GM12875 (cell line): ENCODE results near the gene HOXD9.

Source experiments
- H3K4me3 ChIP-seq: one replicate; pipeline ENCODE4 v1.5.1; 2011; ENCODE audit warnings: low read depth, low read length, control low read depth
- TF ChIP-seq, protein P1 (sequence below): IDR thresholded peaks from 2 replicates; pipeline ENCODE4 v1.5.1; 2011; ENCODE audit warnings: low read depth, mild to moderate bottlenecking, control low read depth, inconsistent platforms, low read length, moderate library complexity, borderline replicate concordance; ENCODE audit not compliant: insufficient read depth

The HOXD9 gene

DNA sequence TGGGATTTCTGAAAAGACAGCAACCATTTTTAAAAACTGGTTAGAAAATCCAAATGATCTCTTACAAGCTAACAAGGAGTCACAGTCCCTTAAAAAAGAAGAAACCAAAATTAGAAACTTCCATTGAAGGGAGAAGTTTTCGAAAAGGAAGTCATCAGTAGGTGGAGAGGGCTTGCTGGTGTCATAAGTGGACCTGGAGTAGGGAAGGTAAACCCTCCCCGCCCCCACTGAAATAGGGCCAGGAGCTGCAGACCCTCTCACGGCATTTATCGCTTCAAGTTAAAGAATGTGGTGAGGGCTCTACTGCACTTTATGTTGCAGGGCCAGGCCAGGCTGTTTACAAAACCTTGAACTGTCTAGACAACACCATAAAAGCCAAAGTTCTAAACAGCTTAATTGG lies 12.6 kb upstream of the HOXD9 start:
- TF ChIP-seq, protein P1, sequence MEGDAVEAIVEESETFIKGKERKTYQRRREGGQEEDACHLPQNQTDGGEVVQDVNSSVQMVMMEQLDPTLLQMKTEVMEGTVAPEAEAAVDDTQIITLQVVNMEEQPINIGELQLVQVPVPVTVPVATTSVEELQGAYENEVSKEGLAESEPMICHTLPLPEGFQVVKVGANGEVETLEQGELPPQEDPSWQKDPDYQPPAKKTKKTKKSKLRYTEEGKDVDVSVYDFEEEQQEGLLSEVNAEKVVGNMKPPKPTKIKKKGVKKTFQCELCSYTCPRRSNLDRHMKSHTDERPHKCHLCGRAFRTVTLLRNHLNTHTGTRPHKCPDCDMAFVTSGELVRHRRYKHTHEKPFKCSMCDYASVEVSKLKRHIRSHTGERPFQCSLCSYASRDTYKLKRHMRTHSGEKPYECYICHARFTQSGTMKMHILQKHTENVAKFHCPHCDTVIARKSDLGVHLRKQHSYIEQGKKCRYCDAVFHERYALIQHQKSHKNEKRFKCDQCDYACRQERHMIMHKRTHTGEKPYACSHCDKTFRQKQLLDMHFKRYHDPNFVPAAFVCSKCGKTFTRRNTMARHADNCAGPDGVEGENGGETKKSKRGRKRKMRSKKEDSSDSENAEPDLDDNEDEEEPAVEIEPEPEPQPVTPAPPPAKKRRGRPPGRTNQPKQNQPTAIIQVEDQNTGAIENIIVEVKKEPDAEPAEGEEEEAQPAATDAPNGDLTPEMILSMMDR = no peak
- no peak overlapping the region for H3K4me3 ChIP-seq

- no peak overlapping the region for H3K4me3 ChIP-seq
- TF ChIP-seq, protein P1 = no peak
Measured at GRCh38 chr2:176110415-176111308, 11.9 kb upstream of the HOXD9 start.

DNA sequence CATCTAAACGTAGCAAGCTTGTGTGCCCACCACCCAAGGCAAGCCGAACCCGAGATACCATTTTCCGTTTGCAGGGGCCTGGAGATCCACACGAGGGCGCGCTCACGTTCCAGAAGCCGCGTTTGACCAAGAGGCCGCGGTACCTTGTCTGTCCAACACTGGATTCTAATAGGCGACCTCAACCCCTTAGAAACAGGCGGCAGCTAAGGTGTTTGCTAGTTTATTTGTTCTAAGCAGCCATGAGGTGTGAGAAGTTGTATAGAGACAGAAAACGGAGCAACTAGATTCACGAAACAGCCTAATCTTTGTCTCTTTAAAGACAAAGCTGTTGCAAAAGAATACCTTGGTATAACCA lies 11.2 kb upstream of the HOXD9 start:
- no peak overlapping the region for H3K4me3 ChIP-seq
- TF ChIP-seq, protein P1 = peak; percentile 85

- TF ChIP-seq, protein P1 = no peak
Measured at GRCh38 chr2:176111846-176112374, 10.6 kb upstream of the HOXD9 start.

GRCh38 chr2:176112375-176113302 lies 9.9 kb upstream of the HOXD9 start:
- TF ChIP-seq, protein P1 = no peak
- no peak overlapping the region for H3K4me3 ChIP-seq

More at GRCh38 chr2:176111846-176112374, 10.6 kb upstream of the HOXD9 start:
- H3K4me3 ChIP-seq = no peak overlapping the region

DNA sequence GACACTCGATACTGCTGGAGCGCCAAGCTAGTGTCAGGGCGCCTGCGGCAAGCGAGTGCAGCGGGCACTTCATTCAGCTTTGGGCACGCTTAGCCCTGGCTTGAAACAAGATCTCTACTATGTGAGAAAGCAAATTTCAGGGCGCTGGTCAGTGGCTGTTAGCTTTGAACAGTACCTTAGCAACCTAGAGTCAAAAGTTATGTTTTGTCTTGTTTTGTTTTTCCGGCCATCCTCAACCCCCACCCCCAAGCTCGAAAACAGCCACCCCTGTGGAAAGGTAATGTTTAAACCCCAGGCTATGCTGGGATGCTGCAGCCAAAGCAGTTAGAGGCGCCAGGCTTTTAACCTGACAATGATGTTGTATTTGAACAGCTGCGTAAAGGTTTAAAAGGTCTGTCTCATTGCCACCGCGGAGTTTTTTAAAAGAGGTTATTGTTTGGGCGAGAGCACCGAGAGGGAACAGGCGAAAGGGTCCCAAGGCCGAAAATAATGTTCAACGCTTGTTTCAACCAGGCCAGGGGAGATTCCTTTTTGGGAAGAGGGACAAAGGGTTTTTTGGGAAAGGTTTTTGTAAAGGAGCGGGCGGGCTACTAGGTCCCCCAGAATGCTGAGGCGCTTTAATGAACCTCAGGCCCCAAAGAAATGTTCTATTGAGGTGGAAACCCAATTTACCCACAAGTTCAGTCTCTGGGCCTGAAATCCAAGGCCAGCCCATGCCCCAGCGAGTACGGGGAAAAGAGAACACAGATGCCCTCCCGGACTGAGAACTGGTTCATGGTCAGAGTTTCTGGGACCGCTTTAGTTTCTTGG lies 8.2 kb upstream of the HOXD9 start:
- no peak overlapping the region for H3K4me3 ChIP-seq
- TF ChIP-seq, protein P1 = no peak
